ENCODE measurements around the gene ZNF652.

DNA sequence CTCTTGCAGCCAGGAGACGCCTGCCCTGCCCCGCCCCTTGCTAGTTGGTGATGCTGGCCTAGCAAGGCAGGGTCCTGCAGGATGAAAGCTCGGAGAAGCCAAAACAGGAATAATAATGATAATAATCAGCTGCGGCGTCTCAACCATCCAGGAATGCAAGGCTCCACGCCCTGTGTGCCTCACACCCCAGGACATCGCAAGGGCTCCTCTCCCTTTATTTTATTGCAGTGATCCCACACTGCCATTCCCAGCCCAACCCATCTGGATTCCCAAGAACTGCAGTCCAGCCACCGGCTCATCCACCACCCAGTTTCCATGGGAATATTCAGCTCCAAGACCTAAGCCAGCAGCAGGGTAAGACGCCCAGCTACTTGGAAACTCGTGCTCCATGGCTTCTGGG is 21.0 kb upstream of the ZNF652 start:
- TF ChIP-seq POLR2A (IDR thresholded peaks at IDR 0.05): no peak
- TF ChIP-seq, protein P1, sequence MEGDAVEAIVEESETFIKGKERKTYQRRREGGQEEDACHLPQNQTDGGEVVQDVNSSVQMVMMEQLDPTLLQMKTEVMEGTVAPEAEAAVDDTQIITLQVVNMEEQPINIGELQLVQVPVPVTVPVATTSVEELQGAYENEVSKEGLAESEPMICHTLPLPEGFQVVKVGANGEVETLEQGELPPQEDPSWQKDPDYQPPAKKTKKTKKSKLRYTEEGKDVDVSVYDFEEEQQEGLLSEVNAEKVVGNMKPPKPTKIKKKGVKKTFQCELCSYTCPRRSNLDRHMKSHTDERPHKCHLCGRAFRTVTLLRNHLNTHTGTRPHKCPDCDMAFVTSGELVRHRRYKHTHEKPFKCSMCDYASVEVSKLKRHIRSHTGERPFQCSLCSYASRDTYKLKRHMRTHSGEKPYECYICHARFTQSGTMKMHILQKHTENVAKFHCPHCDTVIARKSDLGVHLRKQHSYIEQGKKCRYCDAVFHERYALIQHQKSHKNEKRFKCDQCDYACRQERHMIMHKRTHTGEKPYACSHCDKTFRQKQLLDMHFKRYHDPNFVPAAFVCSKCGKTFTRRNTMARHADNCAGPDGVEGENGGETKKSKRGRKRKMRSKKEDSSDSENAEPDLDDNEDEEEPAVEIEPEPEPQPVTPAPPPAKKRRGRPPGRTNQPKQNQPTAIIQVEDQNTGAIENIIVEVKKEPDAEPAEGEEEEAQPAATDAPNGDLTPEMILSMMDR (IDR thresholded peaks at IDR 0.05): no peak
- TF ChIP-seq POLR2AphosphoS5 (IDR thresholded peaks at IDR 0.05): no peak
